Measurements from ENCODE around the gene TEAD1. TPM values are rescaled to one million over a fixed set of nuclear protein-coding genes. Genes with fewer than 3 reads are reported as not detected.

The TEAD1 gene
- total and polyA plus RNA-seq, 10 of the 15 experiments (the other 5 are each of a cell fraction or from before 2014, with no cell fraction given): 0.01 to 0.59 (median 0.04) TPM; not detected in 6

DNA sequence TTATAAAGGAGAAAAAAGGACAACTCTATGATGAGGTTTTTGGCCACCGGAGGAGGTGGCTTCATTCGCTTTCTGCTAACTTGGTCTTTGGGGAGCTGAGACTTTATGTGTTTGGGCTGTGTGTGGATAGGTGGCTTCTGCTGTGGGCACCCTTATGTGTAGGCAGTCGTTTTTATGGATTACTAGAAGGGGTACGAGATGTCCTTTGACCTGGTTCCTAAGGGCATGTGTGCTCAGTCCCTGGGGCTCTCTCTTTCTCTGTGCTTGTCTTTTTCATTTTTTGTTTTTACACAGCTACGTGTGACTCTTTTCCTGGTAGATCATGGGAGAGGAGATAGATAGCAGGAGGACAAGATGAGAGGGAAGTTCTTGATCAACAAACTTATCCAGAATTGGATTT, 93.4 kb downstream of the TEAD1 start (continued):
- TF ChIP-seq, protein P1, sequence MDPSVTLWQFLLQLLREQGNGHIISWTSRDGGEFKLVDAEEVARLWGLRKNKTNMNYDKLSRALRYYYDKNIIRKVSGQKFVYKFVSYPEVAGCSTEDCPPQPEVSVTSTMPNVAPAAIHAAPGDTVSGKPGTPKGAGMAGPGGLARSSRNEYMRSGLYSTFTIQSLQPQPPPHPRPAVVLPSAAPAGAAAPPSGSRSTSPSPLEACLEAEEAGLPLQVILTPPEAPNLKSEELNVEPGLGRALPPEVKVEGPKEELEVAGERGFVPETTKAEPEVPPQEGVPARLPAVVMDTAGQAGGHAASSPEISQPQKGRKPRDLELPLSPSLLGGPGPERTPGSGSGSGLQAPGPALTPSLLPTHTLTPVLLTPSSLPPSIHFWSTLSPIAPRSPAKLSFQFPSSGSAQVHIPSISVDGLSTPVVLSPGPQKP (IDR thresholded peaks at IDR 0.05; ENCODE audit: low read depth, low read length): no peak
- no peak for TF ChIP-seq FOXM1 (IDR thresholded peaks at IDR 0.05; ENCODE audit: low read depth, low read length)
- TF ChIP-seq SREBF2 (IDR thresholded peaks at IDR 0.05; ENCODE audit: low read length): no peak
- TF ChIP-seq EGR1 (IDR thresholded peaks at IDR 0.05; ENCODE audit: borderline replicate concordance in 1 of 2, low read depth in 2 of 2, low read length in 2 of 2): no peak

DNA sequence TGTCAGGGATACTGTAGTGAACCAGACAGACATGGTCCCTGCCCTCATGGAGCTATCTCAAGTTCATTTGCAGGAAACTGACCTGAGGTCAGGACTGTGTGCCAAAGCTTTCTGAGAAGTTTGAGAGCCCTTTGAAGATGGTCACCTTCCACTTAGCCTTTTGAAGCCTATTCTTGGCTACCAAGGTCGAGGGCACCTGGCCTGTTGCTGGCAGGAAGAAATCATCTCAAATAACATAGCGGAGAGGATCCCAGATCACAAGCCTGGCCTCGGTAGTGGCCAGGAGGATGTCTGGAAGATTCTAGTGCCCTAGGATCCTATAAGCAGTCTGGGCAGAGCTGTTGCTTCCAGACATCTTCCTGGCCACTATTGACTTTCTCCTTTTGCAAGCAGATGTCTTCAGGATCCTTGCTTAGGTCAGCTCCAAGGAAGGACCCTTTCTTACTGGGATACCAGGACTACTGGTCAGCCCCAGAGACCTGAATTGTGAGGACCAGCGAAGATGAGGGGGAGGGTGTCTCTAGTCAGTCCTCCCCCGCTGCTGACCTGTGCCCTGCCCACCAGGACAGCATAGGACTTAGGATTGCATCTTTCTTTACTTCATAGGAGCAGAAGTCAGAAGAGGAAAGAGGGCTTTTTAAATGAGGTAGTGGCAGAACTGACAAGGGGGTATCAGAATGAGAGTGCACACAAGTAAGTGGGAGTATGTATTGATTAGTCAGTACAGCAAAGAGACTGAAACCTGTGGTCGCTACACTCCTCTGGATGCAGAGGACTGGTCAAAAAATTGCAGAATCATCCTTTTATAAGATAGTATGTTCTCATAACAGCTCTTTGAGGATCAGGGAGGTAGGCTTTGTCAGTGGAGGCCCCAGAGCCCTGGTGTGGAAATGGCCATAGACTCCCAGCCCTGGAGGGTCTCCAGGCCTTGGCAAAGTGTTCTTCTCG, 94.8 kb downstream of the TEAD1 start:
- Histone ChIP-seq H2AFZ (ENCODE audit: control insufficient read depth, low read depth, low read length) (no peak overlapping the region), H3K36me3 (ENCODE audit: control insufficient read depth in 2 of 2, insufficient read depth in 2 of 2, low read length in 1 of 2) (no peaks in the 10 kb centered on the region), H3K4me1 (ENCODE audit: control insufficient read depth, insufficient read depth, low read length) (no peaks in the 10 kb centered on the region), H4K20me1 (ENCODE audit: control insufficient read depth, insufficient read depth) (no peaks in the 10 kb centered on the region), H3K79me2 (ENCODE audit: control insufficient read depth, insufficient read depth, low read length) (no peaks in the 10 kb centered on the region), H3K27ac (ENCODE audit: control insufficient read depth, insufficient read depth) (no peak overlapping the region), H3K9ac (ENCODE audit: control insufficient read depth, insufficient read depth, low read length) (no peak overlapping the region), H3K27me3 (replicated peaks in 1 of 2; ENCODE audit: control insufficient read depth in 2 of 2, insufficient read depth in 2 of 2, low read length in 1 of 2) (no peaks in the 10 kb centered on the region; a peak in 1 of 4 replicates), H3K4me2 (ENCODE audit: control insufficient read depth, insufficient read depth) (no peak overlapping the region), H3K4me3 (no peak overlapping the region), H3K9me3 (replicated peaks; ENCODE audit: control insufficient read depth, insufficient read depth, low read length) (no peaks in the 10 kb centered on the region)
- in situ Hi-C loops (cut with MboI) (no loop called here), intact Hi-C loops (cut with micrococcal nuclease; ENCODE audit: unreplicated experiment) (no loop called here)
- ChIA-PET POLR2A (no interaction called here), CTCF (no interaction called here), SMC1A (ENCODE audit: uncharacterized antibody, unreplicated experiment) (no interaction called here), RAD21 (ENCODE audit: unreplicated experiment) (no interaction called here)
- 36% methylated on average over 7 of the region's 7 CpGs for WGBS (ENCODE audit: insufficient coverage, insufficient replicate concordance, low lambda C conversion rate, missing lambda C conversion rate)
- ATAC-seq (peak; percentile 66), DNase-seq (ENCODE audit: low read depth, low spot score) (no peak), FAIRE-seq (no peak)
- BruUV-seq (replicated peaks): no TSS peak
- TF ChIP-seq ZNF207 (IDR thresholded peaks at IDR 0.05; ENCODE audit: borderline replicate concordance): no peak
- no peak for TF ChIP-seq SREBF2 (IDR thresholded peaks at IDR 0.05; ENCODE audit: low read length)
- TF ChIP-seq, protein P2, sequence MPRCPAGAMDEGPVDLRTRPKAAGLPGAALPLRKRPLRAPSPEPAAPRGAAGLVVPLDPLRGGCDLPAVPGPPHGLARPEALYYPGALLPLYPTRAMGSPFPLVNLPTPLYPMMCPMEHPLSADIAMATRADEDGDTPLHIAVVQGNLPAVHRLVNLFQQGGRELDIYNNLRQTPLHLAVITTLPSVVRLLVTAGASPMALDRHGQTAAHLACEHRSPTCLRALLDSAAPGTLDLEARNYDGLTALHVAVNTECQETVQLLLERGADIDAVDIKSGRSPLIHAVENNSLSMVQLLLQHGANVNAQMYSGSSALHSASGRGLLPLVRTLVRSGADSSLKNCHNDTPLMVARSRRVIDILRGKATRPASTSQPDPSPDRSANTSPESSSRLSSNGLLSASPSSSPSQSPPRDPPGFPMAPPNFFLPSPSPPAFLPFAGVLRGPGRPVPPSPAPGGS (IDR thresholded peaks at IDR 0.05; ENCODE audit: borderline replicate concordance, insufficient read depth, low read depth, low read length, poor library complexity, severe bottlenecking): no peak
- TF ChIP-seq SIN3A (IDR thresholded peaks at IDR 0.05; ENCODE audit: low read depth, low read length): no peak
- no peak for TF ChIP-seq ESRRA (IDR thresholded peaks at IDR 0.05; ENCODE audit: low read length)
